ENCODE measurements around the gene SCN10A.

The SCN10A gene

GRCh38 chr3:38828681-38829080, 12.7 kb upstream of the SCN10A start:
- Histone ChIP-seq H3K4me3 (ENCODE audit: low read length in 2 of 2) (no peak overlapping the region), H3K27me3 (ENCODE audit: control insufficient read depth in 2 of 2, insufficient read depth in 2 of 2, low read length in 2 of 2) (peaks cover 0 to 2% of the 10 kb centered on the region in 2 donors), H3K36me3 (ENCODE audit: control insufficient read depth in 2 of 2, insufficient read depth in 2 of 2, low read length in 2 of 2) (no peaks in the 10 kb centered on the region), H3K4me1 (ENCODE audit: control insufficient read depth in 2 of 2, insufficient read depth in 2 of 2, low read length in 2 of 2) (no peaks in the 10 kb centered on the region), H3K9ac (ENCODE audit: low read depth in 1 of 2, low read length in 2 of 2) (no peak overlapping the region), H3K27ac (ENCODE audit: low read depth in 2 of 2, low read length in 2 of 2) (no peak overlapping the region), H3K9me3 (ENCODE audit: control insufficient read depth in 2 of 2, low read length in 2 of 2) (no peaks in the 10 kb centered on the region)

- Histone ChIP-seq H3K27ac (ENCODE audit: low read depth in 2 of 2, low read length in 2 of 2) (no peak overlapping the region), H3K9me3 (ENCODE audit: control insufficient read depth in 2 of 2, low read length in 2 of 2) (no peaks in the 10 kb centered on the region), H3K4me3 (ENCODE audit: low read length in 2 of 2) (no peak overlapping the region), H3K27me3 (ENCODE audit: control insufficient read depth in 2 of 2, insufficient read depth in 2 of 2, low read length in 2 of 2) (peaks cover 0 to 2% of the 10 kb centered on the region in 2 donors), H3K4me1 (ENCODE audit: control insufficient read depth in 2 of 2, insufficient read depth in 2 of 2, low read length in 2 of 2) (no peaks in the 10 kb centered on the region), H3K9ac (ENCODE audit: low read depth in 1 of 2, low read length in 2 of 2) (no peak overlapping the region), H3K36me3 (ENCODE audit: control insufficient read depth in 2 of 2, insufficient read depth in 2 of 2, low read length in 2 of 2) (no peaks in the 10 kb centered on the region)
Observed at GRCh38 chr3:38827791-38828190, 11.8 kb upstream of the SCN10A start.

- H3K4me3 ChIP-seq (ENCODE audit: low read length in 2 of 2), result no peak overlapping the region
Observed at GRCh38 chr3:38826001-38826400, 10.0 kb upstream of the SCN10A start.

GRCh38 chr3:38824349-38824748, 8.3 kb upstream of the SCN10A start:
- Histone ChIP-seq H3K27me3 (ENCODE audit: control insufficient read depth in 2 of 2, insufficient read depth in 2 of 2, low read length in 2 of 2) (peaks cover 0 to 2% of the 10 kb centered on the region in 2 donors), H3K4me3 (ENCODE audit: low read length in 2 of 2) (no peak overlapping the region), H3K27ac (ENCODE audit: low read depth in 2 of 2, low read length in 2 of 2) (no peak overlapping the region), H3K9me3 (ENCODE audit: control insufficient read depth in 2 of 2, low read length in 2 of 2) (no peaks in the 10 kb centered on the region), H3K4me1 (ENCODE audit: control insufficient read depth in 2 of 2, insufficient read depth in 2 of 2, low read length in 2 of 2) (no peaks in the 10 kb centered on the region), H3K36me3 (ENCODE audit: control insufficient read depth in 2 of 2, insufficient read depth in 2 of 2, low read length in 2 of 2) (no peaks in the 10 kb centered on the region), H3K9ac (ENCODE audit: low read depth in 1 of 2, low read length in 2 of 2) (no peak overlapping the region)

More at GRCh38 chr3:38826001-38826400, 10.0 kb upstream of the SCN10A start:
- no peaks in the 10 kb centered on the region for H3K36me3 ChIP-seq (ENCODE audit: control insufficient read depth in 2 of 2, insufficient read depth in 2 of 2, low read length in 2 of 2)
- no peaks in the 10 kb centered on the region for H3K9me3 ChIP-seq (ENCODE audit: control insufficient read depth in 2 of 2, low read length in 2 of 2)
- H3K27ac ChIP-seq (ENCODE audit: low read depth in 2 of 2, low read length in 2 of 2), result no peak overlapping the region
- no peak overlapping the region for H3K9ac ChIP-seq (ENCODE audit: low read depth in 1 of 2, low read length in 2 of 2)
- peaks cover 0 to 2% of the 10 kb centered on the region in 2 donors for H3K27me3 ChIP-seq (ENCODE audit: control insufficient read depth in 2 of 2, insufficient read depth in 2 of 2, low read length in 2 of 2)
- no peaks in the 10 kb centered on the region for H3K4me1 ChIP-seq (ENCODE audit: control insufficient read depth in 2 of 2, insufficient read depth in 2 of 2, low read length in 2 of 2)

- Histone ChIP-seq H3K27me3 (ENCODE audit: control insufficient read depth in 2 of 2, insufficient read depth in 2 of 2, low read length in 2 of 2) (peaks cover 0 to 2% of the 10 kb centered on the region in 2 donors), H3K4me1 (ENCODE audit: control insufficient read depth in 2 of 2, insufficient read depth in 2 of 2, low read length in 2 of 2) (no peaks in the 10 kb centered on the region), H3K36me3 (ENCODE audit: control insufficient read depth in 2 of 2, insufficient read depth in 2 of 2, low read length in 2 of 2) (no peaks in the 10 kb centered on the region), H3K27ac (ENCODE audit: low read depth in 2 of 2, low read length in 2 of 2) (no peak overlapping the region), H3K9me3 (ENCODE audit: control insufficient read depth in 2 of 2, low read length in 2 of 2) (no peaks in the 10 kb centered on the region), H3K4me3 (ENCODE audit: low read length in 2 of 2) (no peak overlapping the region), H3K9ac (ENCODE audit: low read depth in 1 of 2, low read length in 2 of 2) (no peak overlapping the region)
Observed at GRCh38 chr3:38823722-38824121, 7.7 kb upstream of the SCN10A start.

GRCh38 chr3:38823186-38823585, 7.2 kb upstream of the SCN10A start:
- Histone ChIP-seq H3K9me3 (ENCODE audit: control insufficient read depth in 2 of 2, low read length in 2 of 2) (no peaks in the 10 kb centered on the region), H3K27ac (ENCODE audit: low read depth in 2 of 2, low read length in 2 of 2) (no peak overlapping the region), H3K4me3 (ENCODE audit: low read length in 2 of 2) (no peak overlapping the region), H3K9ac (ENCODE audit: low read depth in 1 of 2, low read length in 2 of 2) (no peak overlapping the region), H3K36me3 (ENCODE audit: control insufficient read depth in 2 of 2, insufficient read depth in 2 of 2, low read length in 2 of 2) (no peaks in the 10 kb centered on the region), H3K4me1 (ENCODE audit: control insufficient read depth in 2 of 2, insufficient read depth in 2 of 2, low read length in 2 of 2) (no peaks in the 10 kb centered on the region), H3K27me3 (ENCODE audit: control insufficient read depth in 2 of 2, insufficient read depth in 2 of 2, low read length in 2 of 2) (no peaks in the 10 kb centered on the region)

- H3K27ac ChIP-seq (ENCODE audit: low read depth in 2 of 2, low read length in 2 of 2), result no peak overlapping the region
- no peak overlapping the region for H3K4me3 ChIP-seq (ENCODE audit: low read length in 2 of 2)
- no peaks in the 10 kb centered on the region for H3K4me1 ChIP-seq (ENCODE audit: control insufficient read depth in 2 of 2, insufficient read depth in 2 of 2, low read length in 2 of 2)
- H3K27me3 ChIP-seq (ENCODE audit: control insufficient read depth in 2 of 2, insufficient read depth in 2 of 2, low read length in 2 of 2), result no peaks in the 10 kb centered on the region
- no peaks in the 10 kb centered on the region for H3K36me3 ChIP-seq (ENCODE audit: control insufficient read depth in 2 of 2, insufficient read depth in 2 of 2, low read length in 2 of 2)
- no peaks in the 10 kb centered on the region for H3K9me3 ChIP-seq (ENCODE audit: control insufficient read depth in 2 of 2, low read length in 2 of 2)
- H3K9ac ChIP-seq (ENCODE audit: low read depth in 1 of 2, low read length in 2 of 2), result no peak overlapping the region
Observed at GRCh38 chr3:38811822-38812221, 4.2 kb downstream of the SCN10A start.

GRCh38 chr3:38805765-38806386, 10.1 kb downstream of the SCN10A start:
- Histone ChIP-seq H3K4me3 (ENCODE audit: low read length in 2 of 2) (no peak overlapping the region), H3K27me3 (ENCODE audit: control insufficient read depth in 2 of 2, insufficient read depth in 2 of 2, low read length in 2 of 2) (no peaks in the 10 kb centered on the region), H3K36me3 (ENCODE audit: control insufficient read depth in 2 of 2, insufficient read depth in 2 of 2, low read length in 2 of 2) (no peaks in the 10 kb centered on the region), H3K27ac (ENCODE audit: low read depth in 2 of 2, low read length in 2 of 2) (no peak overlapping the region), H3K9me3 (ENCODE audit: control insufficient read depth in 2 of 2, low read length in 2 of 2) (no peaks in the 10 kb centered on the region), H3K4me1 (ENCODE audit: control insufficient read depth in 2 of 2, insufficient read depth in 2 of 2, low read length in 2 of 2) (no peaks in the 10 kb centered on the region), H3K9ac (ENCODE audit: low read depth in 1 of 2, low read length in 2 of 2) (no peak overlapping the region)

GRCh38 chr3:38805004-38805403, 11.0 kb downstream of the SCN10A start:
- Histone ChIP-seq H3K9me3 (ENCODE audit: control insufficient read depth in 2 of 2, low read length in 2 of 2) (no peaks in the 10 kb centered on the region), H3K4me1 (ENCODE audit: control insufficient read depth in 2 of 2, insufficient read depth in 2 of 2, low read length in 2 of 2) (no peaks in the 10 kb centered on the region), H3K36me3 (ENCODE audit: control insufficient read depth in 2 of 2, insufficient read depth in 2 of 2, low read length in 2 of 2) (no peaks in the 10 kb centered on the region), H3K4me3 (ENCODE audit: low read length in 2 of 2) (no peak overlapping the region), H3K27me3 (ENCODE audit: control insufficient read depth in 2 of 2, insufficient read depth in 2 of 2, low read length in 2 of 2) (no peaks in the 10 kb centered on the region), H3K9ac (ENCODE audit: low read depth in 1 of 2, low read length in 2 of 2) (no peak overlapping the region), H3K27ac (ENCODE audit: low read depth in 2 of 2, low read length in 2 of 2) (no peak overlapping the region)

- no peak overlapping the region for H3K27ac ChIP-seq (ENCODE audit: low read depth in 2 of 2, low read length in 2 of 2)
- H3K36me3 ChIP-seq (ENCODE audit: control insufficient read depth in 2 of 2, insufficient read depth in 2 of 2, low read length in 2 of 2), result no peaks in the 10 kb centered on the region
- no peaks in the 10 kb centered on the region for H3K4me1 ChIP-seq (ENCODE audit: control insufficient read depth in 2 of 2, insufficient read depth in 2 of 2, low read length in 2 of 2)
- no peaks in the 10 kb centered on the region for H3K27me3 ChIP-seq (ENCODE audit: control insufficient read depth in 2 of 2, insufficient read depth in 2 of 2, low read length in 2 of 2)
- H3K9ac ChIP-seq (ENCODE audit: low read depth in 1 of 2, low read length in 2 of 2), result no peak overlapping the region
- no peak overlapping the region for H3K4me3 ChIP-seq (ENCODE audit: low read length in 2 of 2)
- no peaks in the 10 kb centered on the region for H3K9me3 ChIP-seq (ENCODE audit: control insufficient read depth in 2 of 2, low read length in 2 of 2)
Observed at GRCh38 chr3:38800511-38800910, 15.5 kb downstream of the SCN10A start.

GRCh38 chr3:38793721-38794120, 22.3 kb downstream of the SCN10A start:
- no peak overlapping the region for H3K4me3 ChIP-seq (ENCODE audit: low read length in 2 of 2)

More at GRCh38 chr3:38793721-38794120, 22.3 kb downstream of the SCN10A start:
- Histone ChIP-seq H3K36me3 (ENCODE audit: control insufficient read depth in 2 of 2, insufficient read depth in 2 of 2, low read length in 2 of 2) (no peaks in the 10 kb centered on the region), H3K4me1 (ENCODE audit: control insufficient read depth in 2 of 2, insufficient read depth in 2 of 2, low read length in 2 of 2) (no peaks in the 10 kb centered on the region), H3K9ac (ENCODE audit: low read depth in 1 of 2, low read length in 2 of 2) (no peak overlapping the region), H3K9me3 (ENCODE audit: control insufficient read depth in 2 of 2, low read length in 2 of 2) (no peaks in the 10 kb centered on the region), H3K27ac (ENCODE audit: low read depth in 2 of 2, low read length in 2 of 2) (no peak overlapping the region), H3K27me3 (ENCODE audit: control insufficient read depth in 2 of 2, insufficient read depth in 2 of 2, low read length in 2 of 2) (no peaks in the 10 kb centered on the region)

Measured in mucosa of rectum (tissue), 2 donors.